Suprapubic skin (tissue), 4 donors: ENCODE data around the gene LHX3. TPM values are rescaled to one million over a fixed set of nuclear protein-coding genes. Genes with fewer than 3 reads are reported as not detected.

Experiments used
- DNase-seq, 2 donors: peaks; one replicate each; pipeline ENCODE4 v3.0.0-alpha.2; 2019; ENCODE audit warnings: low spot score in 2 of 2
- H3K27ac ChIP-seq: fragments of 200-600 bp; sonication (generic); one replicate; pipeline ENCODE4 v1.5.1; 2019
- H3K27me3 ChIP-seq: fragments of 200-600 bp; sonication (generic); one replicate; pipeline ENCODE4 v1.5.1; 2019
- H3K36me3 ChIP-seq: fragments of 200-600 bp; sonication (generic); one replicate; pipeline ENCODE4 v1.5.1; 2019
- H3K4me1 ChIP-seq: fragments of 200-600 bp; sonication (generic); one replicate; pipeline ENCODE4 v1.5.1; 2019
- H3K4me3 ChIP-seq: fragments of 200-600 bp; sonication (generic); one replicate; pipeline ENCODE4 v1.5.1; 2019; ENCODE audit warnings: mild to moderate bottlenecking
- H3K9me3 ChIP-seq: fragments of 200-600 bp; sonication (generic); one replicate; pipeline ENCODE4 v1.5.1; 2019
- CTCF ChIP-seq, 2 donors: fragments of 200-600 bp in 1 of 2; fragments of 450-650 bp in 1 of 2; sonication (generic) in 1 of 2; IDR thresholded peaks; one replicate each; pipeline ENCODE4 v1.5.1; 2016 to 2019; ENCODE audit warnings: antibody characterized with exemption in 2 of 2, mild to moderate bottlenecking in 1 of 2, moderate library complexity in 1 of 2
- EP300 ChIP-seq: sonication (generic); formaldehyde crosslinking; IDR thresholded peaks from one replicate; pipeline ENCODE4 v1.6.1; 2017; ENCODE audit warnings: antibody characterized with exemption
- POLR2A ChIP-seq, 2 donors: fragments of 450-650 bp; IDR thresholded peaks; one replicate each; pipeline ENCODE4 v1.6.1; 2017; ENCODE audit warnings: antibody characterized with exemption in 2 of 2, mild to moderate bottlenecking in 2 of 2, moderate library complexity in 2 of 2
- POLR2AphosphoS5 ChIP-seq, 3 donors: sonication (generic); formaldehyde crosslinking; IDR thresholded peaks; one replicate each; pipeline ENCODE4 v1.6.1; 2017; ENCODE audit warnings: antibody characterized with exemption in 3 of 3
- WGBS: methylation state at CpG from one replicate; pipeline ENCODE4 v1.1.5; 2018; 5-methylcytosine and 5-hydroxymethylcytosine counted together
- total RNA-seq, 4 donors: library from RNA; depleted of rRNA; stranded (reverse); fragments of >200 nt; gene quantifications; one replicate each; pipeline ENCODE4 v1.1.0, GENCODE V29; 2016

LHX3 gene
- total RNA-seq, 4 donors from 2014 or later: 0.26 TPM; not detected in 2

- no peaks in the 10 kb centered on the region for H3K36me3 ChIP-seq
- no peak for DNase-seq
- no peak overlapping the region for H3K4me3 ChIP-seq
- no peaks in the 10 kb centered on the region for H3K9me3 ChIP-seq
- WGBS: 48% methylated on average over 32 of the region's 42 CpGs
- TF ChIP-seq CTCF (IDR thresholded peaks at IDR 0.05): no peak
- no peak for TF ChIP-seq EP300
- TF ChIP-seq POLR2AphosphoS5 (IDR thresholded peaks at IDR 0.05): no peak
- TF ChIP-seq POLR2A (IDR thresholded peaks at IDR 0.05): no peak
- H3K27ac ChIP-seq: no peak overlapping the region
- H3K27me3 ChIP-seq: peaks cover 56% of the 10 kb centered on the region
- H3K4me1 ChIP-seq: no peaks in the 10 kb centered on the region
These were observed 48.5 kb downstream of the LHX3 start for GRCh38 chr9:136156209-136157120.

GRCh38 chr9:136155576-136155975 lies 49.4 kb downstream of the LHX3 start:
- H3K27me3 ChIP-seq: peaks cover 54% of the 10 kb centered on the region
- no peaks in the 10 kb centered on the region for H3K9me3 ChIP-seq
- TF ChIP-seq EP300: no peak
- no peak for TF ChIP-seq POLR2A (IDR thresholded peaks at IDR 0.05)
- TF ChIP-seq POLR2AphosphoS5 (IDR thresholded peaks at IDR 0.05): no peak
- TF ChIP-seq CTCF (IDR thresholded peaks at IDR 0.05): no peak
- H3K36me3 ChIP-seq: no peaks in the 10 kb centered on the region
- H3K4me3 ChIP-seq: no peak overlapping the region
- DNase-seq: no peak
- H3K27ac ChIP-seq: no peak overlapping the region
- 54% methylated on average over 17 of the region's 17 CpGs for WGBS
- no peaks in the 10 kb centered on the region for H3K4me1 ChIP-seq

GRCh38 chr9:136154943-136155342 lies 50.0 kb downstream of the LHX3 start:
- Histone ChIP-seq H3K36me3 (no peaks in the 10 kb centered on the region), H3K27ac (no peak overlapping the region), H3K9me3 (no peaks in the 10 kb centered on the region), H3K27me3 (peaks cover 48% of the 10 kb centered on the region), H3K4me1 (no peaks in the 10 kb centered on the region), H3K4me3 (no peak overlapping the region)
- DNase-seq: no peak
- TF ChIP-seq EP300 (no peak), POLR2A (IDR thresholded peaks at IDR 0.05) (no peak), POLR2AphosphoS5 (IDR thresholded peaks at IDR 0.05) (no peak), CTCF (IDR thresholded peaks at IDR 0.05) (no peak)
- WGBS: 85% methylated on average over 14 of the region's 14 CpGs

GRCh38 chr9:136153381-136154065 lies 51.4 kb downstream of the LHX3 start:
- Histone ChIP-seq H3K27ac (no peak overlapping the region), H3K9me3 (no peaks in the 10 kb centered on the region), H3K4me1 (no peaks in the 10 kb centered on the region), H3K27me3 (peaks cover 49% of the 10 kb centered on the region), H3K4me3 (no peak overlapping the region), H3K36me3 (no peaks in the 10 kb centered on the region)
- TF ChIP-seq EP300: no peak
- TF ChIP-seq CTCF (IDR thresholded peaks at IDR 0.05): no peak
- no peak for TF ChIP-seq POLR2A (IDR thresholded peaks at IDR 0.05)
- TF ChIP-seq POLR2AphosphoS5 (IDR thresholded peaks at IDR 0.05): no peak
- WGBS: 46% methylated on average over 17 of the region's 24 CpGs
- DNase-seq: no peak

- peaks cover 49% of the 10 kb centered on the region for H3K27me3 ChIP-seq
These were observed 52.0 kb downstream of the LHX3 start for GRCh38 chr9:136152931-136153330.

More at GRCh38 chr9:136152931-136153330, 52.0 kb downstream of the LHX3 start:
- Histone ChIP-seq H3K36me3 (no peaks in the 10 kb centered on the region), H3K4me1 (no peaks in the 10 kb centered on the region), H3K4me3 (no peak overlapping the region), H3K9me3 (no peaks in the 10 kb centered on the region), H3K27ac (no peak overlapping the region)
- DNase-seq: no peak
- TF ChIP-seq EP300 (no peak), POLR2AphosphoS5 (IDR thresholded peaks at IDR 0.05) (no peak), CTCF (IDR thresholded peaks at IDR 0.05) (no peak), POLR2A (IDR thresholded peaks at IDR 0.05) (no peak)
- 89% methylated on average over 5 of the region's 12 CpGs for WGBS
